ENCODE data around the gene FNIP2.

DNA sequence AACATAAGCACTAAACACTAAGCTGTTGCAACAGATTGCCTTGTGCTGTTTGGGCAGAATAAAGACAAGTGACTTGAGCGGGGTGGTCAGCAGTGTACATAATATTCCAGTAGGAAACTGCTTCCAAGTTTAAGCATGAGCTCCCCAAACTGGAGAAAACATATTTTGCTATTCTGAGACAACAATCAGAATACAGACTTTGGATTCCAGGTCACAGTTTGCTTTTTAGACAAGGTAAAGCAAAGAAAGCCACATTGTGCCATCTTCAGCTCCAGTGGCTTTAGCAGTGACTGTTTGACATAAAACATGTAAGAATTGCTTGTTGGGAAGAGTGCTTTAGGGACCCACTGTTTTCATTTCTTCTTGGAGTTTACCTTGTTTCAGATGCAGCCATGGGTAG is 136.0 kb downstream of the FNIP2 start:
- TF ChIP-seq EP300 (IDR thresholded peaks at IDR 0.05) = no peak
- no peak for TF ChIP-seq POLR2A (IDR thresholded peaks at IDR 0.05)
- TF ChIP-seq, protein P1, sequence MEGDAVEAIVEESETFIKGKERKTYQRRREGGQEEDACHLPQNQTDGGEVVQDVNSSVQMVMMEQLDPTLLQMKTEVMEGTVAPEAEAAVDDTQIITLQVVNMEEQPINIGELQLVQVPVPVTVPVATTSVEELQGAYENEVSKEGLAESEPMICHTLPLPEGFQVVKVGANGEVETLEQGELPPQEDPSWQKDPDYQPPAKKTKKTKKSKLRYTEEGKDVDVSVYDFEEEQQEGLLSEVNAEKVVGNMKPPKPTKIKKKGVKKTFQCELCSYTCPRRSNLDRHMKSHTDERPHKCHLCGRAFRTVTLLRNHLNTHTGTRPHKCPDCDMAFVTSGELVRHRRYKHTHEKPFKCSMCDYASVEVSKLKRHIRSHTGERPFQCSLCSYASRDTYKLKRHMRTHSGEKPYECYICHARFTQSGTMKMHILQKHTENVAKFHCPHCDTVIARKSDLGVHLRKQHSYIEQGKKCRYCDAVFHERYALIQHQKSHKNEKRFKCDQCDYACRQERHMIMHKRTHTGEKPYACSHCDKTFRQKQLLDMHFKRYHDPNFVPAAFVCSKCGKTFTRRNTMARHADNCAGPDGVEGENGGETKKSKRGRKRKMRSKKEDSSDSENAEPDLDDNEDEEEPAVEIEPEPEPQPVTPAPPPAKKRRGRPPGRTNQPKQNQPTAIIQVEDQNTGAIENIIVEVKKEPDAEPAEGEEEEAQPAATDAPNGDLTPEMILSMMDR (IDR thresholded peaks at IDR 0.05) = no peak
- no peak for TF ChIP-seq POLR2AphosphoS5 (IDR thresholded peaks at IDR 0.05)
